Right lobe of liver (tissue), 6 donors: ENCODE data around the gene DUSP1. TPM values are rescaled to one million over a fixed set of nuclear protein-coding genes. Genes with fewer than 3 reads are reported as not detected.

Source experiments
- ATAC-seq, 4 donors: fragments of 200-7000 bp; cut with Tn5 transposase; one replicate each; pipeline ENCODE4 v1.9.1; 2020; ENCODE audit warnings: mild to moderate bottlenecking in 4 of 4, moderate library complexity in 4 of 4
- DNase-seq, 3 donors: peaks; one replicate each; pipeline ENCODE4 v3.0.0-alpha.2; 2020
- H3K27ac ChIP-seq, 3 donors: fragments of 200-600 bp; one replicate each; pipeline ENCODE4 v1.8.0; 2022
- H3K27me3 ChIP-seq, 2 donors: fragments of 200-600 bp; one replicate each; pipeline ENCODE4 v1.8.0; 2022
- H3K36me3 ChIP-seq, 4 donors: fragments of 200-600 bp; sonication (generic) in 1 of 4; one replicate each; pipeline versions ENCODE4 v1.5.1 to v1.8.0; 2017 to 2022; ENCODE audit warnings: control low read depth in 1 of 4
- H3K4me1 ChIP-seq, 4 donors: fragments of 200-600 bp; sonication (generic) in 1 of 4; one replicate each; pipeline versions ENCODE4 v1.5.1 to v1.8.0; 2017 to 2022; ENCODE audit warnings: control low read depth in 1 of 4
- H3K4me3 ChIP-seq, 3 donors: fragments of 200-600 bp; one replicate each; pipeline ENCODE4 v1.8.0; 2022
- H3K9me3 ChIP-seq, 4 donors: fragments of 200-600 bp; sonication (generic) in 1 of 4; one replicate each; pipeline versions ENCODE4 v1.5.1 to v1.8.0; 2017 to 2022; ENCODE audit warnings: control low read depth in 1 of 4
- CTCF ChIP-seq, 4 donors: fragments of 200-600 bp in 3 of 4; fragments of 450-650 bp in 1 of 4; IDR thresholded peaks; one replicate each; pipeline versions ENCODE4 v1.5.1 to v1.8.0; 2016 to 2022; ENCODE audit warnings: antibody characterized with exemption in 4 of 4, mild to moderate bottlenecking in 2 of 4
- POLR2A ChIP-seq: fragments of 450-650 bp; IDR thresholded peaks from one replicate; pipeline ENCODE4 v1.6.1; 2017; ENCODE audit warnings: antibody characterized with exemption, mild to moderate bottlenecking
- WGBS: methylation state at CpG from one replicate; pipeline ENCODE4 v1.1.6; 2018; ENCODE audit warnings: low coverage, low lambda C conversion rate; ENCODE audit not compliant: insufficient coverage; ENCODE audit errors: missing lambda C conversion rate; 5-methylcytosine and 5-hydroxymethylcytosine counted together
- intact Hi-C, 2 donors: fragments of 100-400 bp; cut with DNase I; formaldehyde crosslinking; loops; one replicate each; pipeline versions ENCODE4 v1.11.2 to v1.14.1; 2022
- total RNA-seq, 6 experiments: library from RNA; depleted of rRNA in 2 of 6; stranded (reverse); fragments of >200 nt in 2 of 6; fragmentation: NEBNext Ultra II Directional in 3 of 6; extraction: Animal tissue kit (Norgen Biotek cat#: 25700) in 3 of 6; gene quantifications; one replicate each; pipeline versions ENCODE4 v1.1.0 to v1.2.4, GENCODE V29; 2016 to 2023
- donor health status: DM: no; HTN: yes; CAD: no.
- donor health status: DM: no; HTN: no; CAD: no.
- donor health status: DM: no; HTN: no; CAD: no.
- donor health status: DM: no; HTN: yes; CAD: no.
- donor health status: DM: no; HTN: yes; CAD: no.

Gene DUSP1
- total RNA-seq, 6 experiments from 2014 or later = 106 to 407 (median 232) TPM

- Histone ChIP-seq H3K4me1 (peaks cover 0 to 7% (median 3%) of the 10 kb centered on the region in 4 donors), H3K36me3 (no peaks in the 10 kb centered on the region), H3K27me3 (no peaks in the 10 kb centered on the region), H3K4me3 (no peak overlapping the region), H3K27ac (peak overlapping the region; percentile 50 to 73 (median 62)), H3K9me3 (no peaks in the 10 kb centered on the region)
- ATAC-seq (peak; percentile 37 to 66 (median 53)), DNase-seq (no peak)
- intact Hi-C loops = no loop called here
- no peak for TF ChIP-seq POLR2A
- WGBS = 44% methylated on average over 4 of the region's 17 CpGs
Measured at GRCh38 chr5:172733131-172733973, 37.6 kb downstream of the DUSP1 start.

GRCh38 chr5:172732201-172732865, 38.7 kb downstream of the DUSP1 start:
- intact Hi-C loops = no loop called here
- DNase-seq = no peak
- TF ChIP-seq POLR2A (no peak), CTCF (IDR thresholded peaks at IDR 0.05) (no peak)
- H3K9me3 ChIP-seq = no peaks in the 10 kb centered on the region
- H3K36me3 ChIP-seq = no peaks in the 10 kb centered on the region
- H3K4me3 ChIP-seq = no peak overlapping the region
- WGBS = 100% methylated on average over 3 of the region's 14 CpGs
- no peak for ATAC-seq
- H3K27me3 ChIP-seq = no peaks in the 10 kb centered on the region
- peaks cover 0 to 15% (median 5%) of the 10 kb centered on the region in 4 donors for H3K4me1 ChIP-seq
- H3K27ac ChIP-seq = peak overlapping the region in 2 of 3 donors; percentile 62 to 73

GRCh38 chr5:172731680-172732074, 39.3 kb downstream of the DUSP1 start:
- no peaks in the 10 kb centered on the region for H3K27me3 ChIP-seq
- peaks cover 0 to 16% (median 5%) of the 10 kb centered on the region in 4 donors for H3K4me1 ChIP-seq
- no peaks in the 10 kb centered on the region for H3K36me3 ChIP-seq
- DNase-seq (no peak), ATAC-seq (no peak)
- no peaks in the 10 kb centered on the region for H3K9me3 ChIP-seq
- no peak overlapping the region for H3K4me3 ChIP-seq
- intact Hi-C loops = no loop called here
- 76% methylated on average over 4 of the region's 9 CpGs for WGBS
- peak overlapping the region in 1 of 3 donors; percentile 21 for H3K27ac ChIP-seq
- TF ChIP-seq POLR2A = no peak
- no peak for TF ChIP-seq CTCF (IDR thresholded peaks at IDR 0.05)

- TF ChIP-seq POLR2A = no peak
- TF ChIP-seq CTCF (IDR thresholded peaks at IDR 0.05) = peak in 2 of 4 donors; percentile 4 to 16
- H3K27me3 ChIP-seq = no peaks in the 10 kb centered on the region
Measured at GRCh38 chr5:172730981-172731679, 39.9 kb downstream of the DUSP1 start.

More at GRCh38 chr5:172730981-172731679, 39.9 kb downstream of the DUSP1 start:
- ATAC-seq (peak; percentile 70 to 89 (median 82)), DNase-seq (peak; percentile 81 to 87 (median 87))
- H3K36me3 ChIP-seq = no peaks in the 10 kb centered on the region
- intact Hi-C loops = no loop called here
- H3K4me1 ChIP-seq = peaks cover 0 to 19% (median 5%) of the 10 kb centered on the region in 4 donors
- 82% methylated on average over 3 of the region's 16 CpGs for WGBS
- H3K9me3 ChIP-seq = no peaks in the 10 kb centered on the region
- H3K27ac ChIP-seq = peak overlapping the region in 2 of 3 donors; percentile 2 to 21
- no peak overlapping the region for H3K4me3 ChIP-seq
